GM12878 (cell line): ENCODE results near the gene PHOSPHO1. TPM values are rescaled to one million over a fixed set of nuclear protein-coding genes. Genes with fewer than 3 reads are reported as not detected.

Experiments used
- ATAC-seq: fragments of 200-7000 bp; cut with Tn5 transposase; 3 replicates; pipeline ENCODE4 v1.9.1; 2020; ENCODE audit warnings: mild to moderate bottlenecking, moderate library complexity
- BruUV-seq: library from RNA; stranded (reverse); fragments of 400-500 nt; replicated peaks from 2 replicates; lab custom pipeline; 2021; lab: Mats Ljungman, UMichigan
- CTCF ChIA-PET: fragments of 300-600 bp; sonication (Branson Sonifier 250); formaldehyde crosslinking; extraction: SDS; loops from one replicate; lab custom pipeline; 2021; ENCODE audit warnings: inconsistent platforms; lab: Yijun Ruan, JAX
- POLR2A ChIA-PET: fragments of 350-600 bp; formaldehyde crosslinking; extraction: SDS; loops from one replicate; lab custom pipeline; 2021; ENCODE audit warnings: inconsistent platforms; lab: Charles Lee
- RAD21 ChIA-PET: fragments of 300-600 bp; sonication (Branson Sonifier 250); formaldehyde crosslinking; loops from one replicate; lab custom pipeline; 2023; ENCODE audit warnings: antibody characterized with exemption; ENCODE audit not compliant: unreplicated experiment; lab: Charles Lee
- SMC1A ChIA-PET: fragments of 300-600 bp; sonication (Branson Sonifier 250); formaldehyde crosslinking; loops from one replicate; lab custom pipeline; 2023; ENCODE audit not compliant: unreplicated experiment, uncharacterized antibody; lab: Charles Lee
- DNase-seq: peaks from one replicate; pipeline ENCODE4 v3.0.0-alpha.2; 2011; ENCODE audit warnings: low read depth, low spot score
- FAIRE-seq: peaks from 3 replicates; lab custom pipeline; 2011; peaks lifted over from hg19 to GRCh38; lab: Jason Lieb, UNC
- H2AFZ ChIP-seq: 2 replicates; pipeline ENCODE4 v1.6.0; 2011; ENCODE audit warnings: low read depth, low read length, control low read depth; ENCODE audit not compliant: control insufficient read depth
- H3K27ac ChIP-seq: 2 replicates; pipeline ENCODE4 v1.5.1; 2011; ENCODE audit warnings: control low read depth; ENCODE audit not compliant: control insufficient read depth, insufficient read depth
- H3K27me3 ChIP-seq, 2 experiments: replicated peaks in 1 of 2; 2 replicates each; pipeline versions ENCODE4 v1.6.0 to v1.6.1; 2011; ENCODE audit warnings: low read length in 1 of 2; ENCODE audit not compliant: control insufficient read depth in 2 of 2, insufficient read depth in 2 of 2
- H3K36me3 ChIP-seq, 2 experiments: 2 replicates each; pipeline ENCODE4 v1.5.1; 2011; ENCODE audit warnings: low read length in 1 of 2; ENCODE audit not compliant: control insufficient read depth in 2 of 2, insufficient read depth in 2 of 2
- H3K4me1 ChIP-seq: 2 replicates; pipeline ENCODE4 v1.6.1; 2011; ENCODE audit warnings: mild to moderate bottlenecking, low read length, moderate library complexity, mixed read lengths; ENCODE audit not compliant: control insufficient read depth, insufficient read depth
- H3K4me2 ChIP-seq: 2 replicates; pipeline ENCODE4 v1.6.0; 2011; ENCODE audit warnings: control low read depth; ENCODE audit not compliant: control insufficient read depth, insufficient read depth
- H3K4me3 ChIP-seq: fragments of 200-600 bp; sonication (generic); 2 replicates; pipeline ENCODE4 v1.5.1; 2016
- H3K79me2 ChIP-seq: 2 replicates; pipeline ENCODE4 v1.6.0; 2011; ENCODE audit warnings: low read length; ENCODE audit not compliant: control insufficient read depth, insufficient read depth
- H3K9ac ChIP-seq: 2 replicates; pipeline ENCODE4 v1.8.0; 2011; ENCODE audit warnings: low read length, control low read depth, mixed read lengths; ENCODE audit not compliant: control insufficient read depth, insufficient read depth
- H3K9me3 ChIP-seq: replicated peaks from 3 replicates; pipeline ENCODE4 v1.5.1; 2011; ENCODE audit warnings: mild to moderate bottlenecking, low read length; ENCODE audit not compliant: control insufficient read depth, insufficient read depth
- H4K20me1 ChIP-seq: 2 replicates; pipeline ENCODE4 v1.6.0; 2011; ENCODE audit not compliant: control insufficient read depth, insufficient read depth
- ATF2 ChIP-seq: IDR thresholded peaks from 2 replicates; pipeline ENCODE4 v1.6.1; 2012; ENCODE audit warnings: low read length, inconsistent platforms
- BCL3 ChIP-seq: IDR thresholded peaks from 2 replicates; pipeline ENCODE4 v1.6.1; 2011; ENCODE audit warnings: borderline replicate concordance, low read depth, mild to moderate bottlenecking, moderate library complexity, low read length; ENCODE audit not compliant: insufficient read depth, poor library complexity, severe bottlenecking
- CBFB ChIP-seq: IDR thresholded peaks from 2 replicates; pipeline ENCODE4 v1.6.1; 2016; ENCODE audit warnings: antibody characterized with exemption, low read depth
- CREB1 ChIP-seq: IDR thresholded peaks from 2 replicates; pipeline ENCODE4 v1.6.1; 2012; ENCODE audit warnings: low read depth, mild to moderate bottlenecking, inconsistent platforms
- CREM ChIP-seq: IDR thresholded peaks from 2 replicates; pipeline ENCODE4 v1.6.1; 2014; ENCODE audit warnings: antibody characterized with exemption, low read depth
- KLF5 ChIP-seq: fragments of 450-650 bp; IDR thresholded peaks from 2 replicates; pipeline ENCODE4 v1.6.1; 2014; ENCODE audit warnings: mild to moderate bottlenecking; ENCODE audit not compliant: partially characterized antibody
- LARP7 ChIP-seq: fragments of 450-650 bp; IDR thresholded peaks from 2 replicates; pipeline ENCODE4 v1.6.1; 2017; ENCODE audit warnings: mild to moderate bottlenecking
- MEF2B ChIP-seq: fragments of 450-650 bp; IDR thresholded peaks from 2 replicates; pipeline ENCODE4 v1.6.1; 2018; ENCODE audit warnings: mild to moderate bottlenecking, moderate library complexity; ENCODE audit not compliant: partially characterized antibody, poor library complexity, severe bottlenecking
- MTA3 ChIP-seq: IDR thresholded peaks from 2 replicates; pipeline ENCODE4 v1.6.1; 2012; ENCODE audit warnings: low read length, inconsistent platforms, borderline replicate concordance
- POU2F2 ChIP-seq: IDR thresholded peaks from 3 replicates; pipeline ENCODE4 v1.6.1; 2011; ENCODE audit warnings: low read depth, mild to moderate bottlenecking, low read length, borderline replicate concordance
- STAT3 ChIP-seq: IDR thresholded peaks from 2 replicates; pipeline ENCODE4 v1.6.1; 2011; ENCODE audit warnings: low read depth, low read length, improper control_type of control experiment
- SUPT20H ChIP-seq: IDR thresholded peaks from 2 replicates; pipeline ENCODE4 v1.6.1; 2011; ENCODE audit warnings: low read depth, mild to moderate bottlenecking, low read length, moderate library complexity, borderline replicate concordance; ENCODE audit not compliant: control insufficient read depth
- SUZ12 ChIP-seq: fragments of 200-600 bp; sonication (generic); IDR thresholded peaks from one replicate; pipeline ENCODE4 v1.6.1; 2018; ENCODE audit warnings: antibody characterized with exemption, mild to moderate bottlenecking; ENCODE audit not compliant: unreplicated experiment
- TAF1 ChIP-seq: IDR thresholded peaks from 2 replicates; pipeline ENCODE4 v1.6.1; 2011; ENCODE audit warnings: mild to moderate bottlenecking, low read depth, low read length, borderline replicate concordance
- WGBS: methylation state at CpG from one replicate; pipeline ENCODE4 v1.1.6; 2016; ENCODE audit warnings: low lambda C conversion rate; ENCODE audit not compliant: insufficient replicate concordance, insufficient coverage; ENCODE audit errors: missing lambda C conversion rate; 5-methylcytosine and 5-hydroxymethylcytosine counted together
- in situ Hi-C: fragments of 300-500 bp; cut with MboI; formaldehyde crosslinking; loops from 9 replicates; pipeline ENCODE4 v1.14.3; 2018; ENCODE audit warnings: mixed read lengths
- intact Hi-C: fragments of 100-400 bp; cut with micrococcal nuclease; formaldehyde crosslinking; loops from one replicate; pipeline ENCODE4 v1.14.2; 2022; ENCODE audit not compliant: unreplicated experiment
- polyA plus RNA-seq, 11 experiments: library from polyadenylated mRNA; depleted of rRNA in 4 of 11; unstranded in 6 of 11; stranded (reverse) in 5 of 11; fragments of >200 nt; fragmentation: Nextera tagmentation in 4 of 11; fragmentation: Illumina TruSeq in 1 of 11; extraction: Ambion mirVana in 4 of 11; extraction: Trizol in 1 of 11; gene quantifications; 1 replicate in 1 of 11; 2 replicates in 10 of 11; pipeline versions ENCODE4 v1.2.1 to v1.2.3, GENCODE V29; 2011 to 2016; ENCODE audit warnings: inconsistent platforms in 2 of 11, missing spikeins in 2 of 11, low read depth in 1 of 11
- total RNA-seq, 4 experiments: library from RNA; depleted of rRNA in 3 of 4; stranded (reverse); fragments of >200 nt in 3 of 4; fragmentation: Illumina TruSeq in 1 of 4; extraction: Trizol in 1 of 4; gene quantifications; 2 replicates each; pipeline versions ENCODE4 v1.2.1 to v1.2.3, GENCODE V29; 2013 to 2021
- TF ChIP-seq, protein P1 (sequence below): fragments of 150-350 bp; IDR thresholded peaks from 2 replicates; pipeline ENCODE4 v1.6.1; 2014; ENCODE audit warnings: mild to moderate bottlenecking, low read depth, low read length

The PHOSPHO1 gene
- total and polyA plus RNA-seq, 10 of the 15 experiments (the other 5 are each of a cell fraction or from before 2014, with no cell fraction given): 0.03 to 1.5 (median 0.16) TPM; not detected in 2

GRCh38 chr17:49191917-49192741, 38.5 kb downstream of the PHOSPHO1 start (continued):
- no peak for TF ChIP-seq STAT3
- TF ChIP-seq POU2F2: 0 out of 3 replicates have a peak, but pooled peaks have one; percentile 1
- peak; percentile 54 for TF ChIP-seq MEF2B
- TF ChIP-seq SUPT20H: no peak
- TF ChIP-seq KLF5: peak; percentile 74
- TF ChIP-seq MTA3: 0 out of 2 replicates have a peak, but pooled peaks have one; percentile 5
- TF ChIP-seq CREB1: peak; percentile 57

GRCh38 chr17:49191409-49191916, 39.1 kb downstream of the PHOSPHO1 start:
- peak overlapping the region; percentile 92 for H2AFZ ChIP-seq
- peak overlapping the region; percentile 85; the same call in 1 of the 2 replicates for H3K4me3 ChIP-seq
- intact Hi-C loops (loop anchor here (10.0 kb wide), 1 partner anchor 297 kb away; the partner anchor contains the start of gene ATP5MC1), in situ Hi-C loops (no loop called here)
- no peaks in the 10 kb centered on the region for H3K79me2 ChIP-seq
- ATAC-seq (peak; percentile 10), FAIRE-seq (no peak), DNase-seq (no peak)
- ChIA-PET POLR2A (interaction anchor here (0.5 to 16.8 kb wide), 5 partner anchors 22 to 154 kb away, joined by 3 to 537 read pairs (median 4); partner anchors contain the start of genes ABI3, GNGT2 and PHOSPHO1), CTCF (interaction anchor here (0.7 to 7.7 kb wide), 6 partner anchors 11 to 177 kb away, joined by 3 to 127 read pairs (median 26); partner anchors contain the start of gene PHOSPHO1), RAD21 (interaction anchor here (1.0 to 12.9 kb wide), 5 partner anchors 10 to 198 kb away, joined by 3 to 355 read pairs (median 13); partner anchors contain the start of genes ABI3 and GNGT2), SMC1A (interaction anchor here (1.1 to 12.1 kb wide), 8 partner anchors 10 to 298 kb away, joined by 3 to 354 read pairs (median 4); partner anchors contain the start of genes ABI3 and GNGT2)
- peak overlapping the region; percentile 97 for H3K9ac ChIP-seq
- BruUV-seq: no TSS peak
- WGBS: 1% methylated on average over 8 of the region's 8 CpGs
- no peaks in the 10 kb centered on the region for H3K36me3 ChIP-seq
- H3K4me2 ChIP-seq: peak overlapping the region; percentile 91
- H3K9me3 ChIP-seq: no peaks in the 10 kb centered on the region
- H3K4me1 ChIP-seq: peaks cover 27% of the 10 kb centered on the region
- no peaks in the 10 kb centered on the region for H3K27me3 ChIP-seq
- H4K20me1 ChIP-seq: no peaks in the 10 kb centered on the region
- peak overlapping the region; percentile 98 for H3K27ac ChIP-seq
- peak; percentile 79 for TF ChIP-seq ATF2
- TF ChIP-seq CREM: no peak
- TF ChIP-seq, protein P1, sequence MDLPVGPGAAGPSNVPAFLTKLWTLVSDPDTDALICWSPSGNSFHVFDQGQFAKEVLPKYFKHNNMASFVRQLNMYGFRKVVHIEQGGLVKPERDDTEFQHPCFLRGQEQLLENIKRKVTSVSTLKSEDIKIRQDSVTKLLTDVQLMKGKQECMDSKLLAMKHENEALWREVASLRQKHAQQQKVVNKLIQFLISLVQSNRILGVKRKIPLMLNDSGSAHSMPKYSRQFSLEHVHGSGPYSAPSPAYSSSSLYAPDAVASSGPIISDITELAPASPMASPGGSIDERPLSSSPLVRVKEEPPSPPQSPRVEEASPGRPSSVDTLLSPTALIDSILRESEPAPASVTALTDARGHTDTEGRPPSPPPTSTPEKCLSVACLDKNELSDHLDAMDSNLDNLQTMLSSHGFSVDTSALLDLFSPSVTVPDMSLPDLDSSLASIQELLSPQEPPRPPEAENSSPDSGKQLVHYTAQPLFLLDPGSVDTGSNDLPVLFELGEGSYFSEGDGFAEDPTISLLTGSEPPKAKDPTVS: no peak
- TF ChIP-seq LARP7: no peak
- no peak for TF ChIP-seq SUZ12
- no peak for TF ChIP-seq CBFB
- TF ChIP-seq BCL3: no peak
- TF ChIP-seq TAF1: no peak
